NCI-H774 (cell line): ENCODE results near the gene PPL.
"Not testable (repeated sequence)": the region's sequence is repeated elsewhere in the genome, so short reads cannot be mapped to it uniquely, and the experiment has no call there.

Experiments used
- DNase-seq: peaks from one replicate; lab custom pipeline; 2025; lab: John Stamatoyannopoulos, UW

PPL gene

GRCh38 chr16:4957720-4958509 is 21.0 kb upstream of the PPL start, which contains the start of gene SEC14L5:
TSS of gene SEC14L5 (plus strand) at chr16:4958330. CDS start at chr16:4959324, 994 bp downstream.
- DNase-seq = peak; percentile 95

GRCh38 chr16:4957420-4957719 is 20.4 kb upstream of the PPL start:
- DNase-seq = no peak

DNA sequence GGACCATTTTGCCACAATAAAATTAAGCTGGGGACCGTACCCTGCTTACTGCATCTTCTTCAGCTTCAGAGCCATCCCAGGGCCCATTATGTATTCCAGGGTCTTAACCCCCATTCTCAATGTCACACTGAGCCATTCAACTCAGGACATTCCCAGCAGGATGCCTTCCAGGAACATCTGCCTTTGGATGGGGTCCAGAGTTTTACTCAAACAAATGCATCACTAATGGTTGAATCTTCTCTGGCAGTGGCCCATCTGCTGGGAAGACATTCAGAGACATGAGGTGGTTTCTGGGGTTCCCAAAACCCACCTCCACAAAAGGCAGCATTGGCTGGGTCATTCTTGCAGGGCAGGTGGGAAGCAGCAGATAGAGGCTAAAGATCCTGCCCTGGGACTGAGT is 17.8 kb upstream of the PPL start:
- DNase-seq = no peak

DNA sequence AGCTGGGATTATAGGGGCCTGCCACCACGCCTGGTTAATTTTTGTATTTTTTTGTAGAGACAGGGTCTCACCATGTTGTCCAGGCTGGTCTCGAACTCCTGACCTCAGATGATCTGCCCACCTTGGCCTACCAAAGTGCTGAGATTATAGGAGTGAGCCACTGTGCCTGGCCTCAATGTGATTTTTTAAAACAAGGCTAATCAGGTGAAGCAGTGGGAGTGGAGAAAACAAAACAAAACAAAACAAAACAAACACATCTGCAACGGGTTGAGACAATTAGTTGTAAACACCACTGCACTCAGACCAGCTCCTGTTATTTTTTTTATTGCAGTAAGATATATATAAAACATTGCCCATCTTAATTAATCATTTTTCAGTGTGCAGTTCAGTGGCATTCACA is 14.6 kb upstream of the PPL start:
- not testable (repeated sequence) for DNase-seq

DNA sequence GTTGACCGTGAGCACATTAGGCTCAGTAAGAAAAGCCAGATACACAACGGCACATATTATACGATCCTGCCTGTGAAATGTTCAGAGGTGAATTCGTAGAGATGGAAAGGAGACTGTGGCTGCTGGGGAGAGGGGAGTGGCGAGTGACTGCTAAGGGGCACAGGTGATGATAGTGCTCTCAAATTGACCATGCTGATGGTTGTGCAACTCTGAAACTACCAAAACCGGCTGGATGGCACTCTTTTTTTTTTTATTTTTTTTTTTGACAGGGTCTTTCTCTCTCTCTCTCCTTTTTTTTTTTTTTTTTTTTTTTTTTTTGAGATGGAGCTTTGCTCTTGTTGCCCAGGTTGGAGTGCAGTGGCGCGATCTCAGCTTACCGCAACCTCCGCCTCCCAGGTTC is 13.0 kb upstream of the PPL start:
- no peak for DNase-seq

GRCh38 chr16:4948903-4949766 is 12.2 kb upstream of the PPL start:
- DNase-seq = no peak

DNA sequence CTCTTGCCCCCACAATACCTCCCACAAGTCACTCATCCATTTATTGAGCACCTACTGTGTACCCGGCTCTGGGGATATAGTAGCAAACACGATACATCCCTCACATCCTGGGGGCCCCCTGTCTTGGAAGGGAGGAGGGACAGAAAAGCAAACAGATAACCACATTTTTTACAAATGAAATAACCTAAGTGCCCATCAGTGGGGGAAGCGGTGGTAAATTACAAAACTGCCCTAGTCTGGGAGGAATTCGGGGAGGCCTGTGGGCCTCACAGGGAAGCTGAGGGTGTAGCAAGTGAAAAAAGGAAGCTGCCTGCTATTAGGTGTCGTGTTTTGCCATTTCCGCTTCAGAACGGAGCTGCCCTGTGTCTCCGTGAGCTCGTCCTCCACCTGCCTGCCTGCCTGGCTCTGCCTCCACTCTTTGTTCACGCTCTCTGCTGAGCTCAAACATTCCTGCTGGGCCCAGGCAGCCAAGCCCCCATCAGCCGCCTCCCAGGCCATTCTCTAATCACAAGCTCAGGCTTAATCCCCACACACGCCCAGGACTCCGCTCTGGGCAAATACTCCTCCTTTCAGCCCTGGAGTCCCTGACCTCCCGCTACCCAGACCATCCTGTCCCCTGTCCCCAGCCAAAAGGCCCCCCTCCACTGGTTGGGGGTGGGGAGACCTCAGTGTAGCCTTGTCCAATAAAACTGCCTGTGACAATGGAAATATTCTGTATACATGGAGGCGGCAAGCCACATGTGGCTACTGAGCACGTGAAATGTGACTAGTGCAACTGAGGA is 11.0 kb upstream of the PPL start:
- DNase-seq = peak; percentile 54

- no peak for DNase-seq
Measured at GRCh38 chr16:4946917-4947316, 10.0 kb upstream of the PPL start.

DNA sequence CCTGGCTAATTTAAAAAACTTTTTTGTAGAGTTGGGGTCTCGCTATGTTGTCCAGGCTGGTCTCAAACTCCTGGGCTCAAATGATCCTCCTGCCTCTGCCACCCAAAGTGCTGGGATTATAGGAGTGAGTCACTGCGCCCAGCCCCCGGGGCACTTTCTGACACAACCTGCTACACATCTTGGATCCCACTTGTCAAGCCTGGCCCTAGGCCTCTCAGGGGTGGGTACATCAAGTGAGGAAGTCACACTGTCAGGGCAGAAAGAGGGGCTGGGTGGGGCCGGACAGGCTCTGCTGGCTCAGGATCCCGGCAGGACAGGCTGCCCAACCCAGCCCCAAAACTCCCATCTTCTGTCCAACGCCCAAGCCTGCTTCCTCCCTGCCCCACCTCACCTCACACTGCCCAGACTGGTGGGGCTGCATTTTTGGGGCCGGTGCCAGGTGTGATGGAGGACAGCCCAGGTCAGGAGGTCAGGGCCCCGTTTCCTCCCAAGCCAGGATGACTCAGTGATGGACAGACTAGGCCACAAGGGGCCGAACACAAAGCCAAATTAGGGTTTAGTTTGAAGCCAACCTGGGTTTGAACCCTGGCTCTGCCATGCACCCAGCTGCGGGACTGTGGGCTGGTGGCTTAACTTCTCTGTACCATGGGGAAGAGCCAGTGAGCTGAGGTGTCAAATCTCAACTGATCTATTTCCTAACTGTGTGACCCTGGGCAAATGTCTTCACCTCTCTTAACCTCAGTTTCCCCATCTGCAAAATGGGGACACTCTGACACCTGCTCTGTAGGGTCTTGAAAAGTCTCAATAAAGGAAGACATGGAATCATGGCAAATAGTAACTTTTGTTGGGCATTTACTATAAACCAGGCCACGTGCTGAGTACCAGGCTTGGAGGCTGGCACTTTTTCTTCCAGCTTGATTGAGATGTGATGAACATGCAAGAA is 8.9 kb upstream of the PPL start:
- no peak for DNase-seq

GRCh38 chr16:4944333-4945281 is 7.7 kb upstream of the PPL start:
- DNase-seq = peak; percentile 69

DNA sequence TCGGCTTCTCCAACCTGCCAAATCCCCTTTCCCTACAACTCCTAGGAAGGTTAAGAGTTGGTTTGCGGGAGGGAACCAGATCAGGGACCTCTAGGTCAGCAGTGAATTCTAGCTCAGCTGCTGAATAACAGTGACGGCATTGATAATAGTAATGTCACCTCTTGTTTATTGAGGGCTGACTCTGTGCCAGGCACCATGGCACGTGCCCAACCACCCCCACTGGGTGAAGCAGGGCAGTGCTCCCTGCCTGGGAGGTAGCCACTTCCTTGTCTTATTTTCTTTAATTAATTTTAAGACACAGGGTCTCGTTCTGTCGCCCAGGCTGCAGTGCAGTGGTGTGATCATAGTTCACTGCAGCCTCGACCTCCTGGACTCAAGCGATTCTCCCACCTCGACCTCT is 5.5 kb upstream of the PPL start:
- DNase-seq = no peak

DNA sequence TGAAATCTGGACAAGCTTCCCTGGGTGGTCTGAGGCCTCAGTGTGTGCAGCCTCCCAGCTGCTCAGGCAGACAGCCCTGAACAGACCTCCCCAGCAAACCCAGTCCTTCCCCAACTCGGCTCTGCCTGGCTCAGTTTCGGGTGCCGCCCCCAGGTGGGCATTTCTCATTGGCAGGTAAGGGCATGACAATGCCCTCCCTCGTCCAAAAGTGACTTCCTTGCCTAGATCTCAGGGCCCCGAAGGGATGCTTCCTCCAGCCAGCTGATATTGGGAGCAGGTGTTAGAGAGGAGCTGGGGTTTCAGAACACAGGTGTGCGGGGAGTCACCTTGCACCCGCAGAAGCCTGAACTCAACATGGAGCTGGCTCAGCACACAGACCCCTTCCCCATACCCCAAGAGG is 3.8 kb upstream of the PPL start:
- DNase-seq = no peak

- no peak for DNase-seq
Measured at GRCh38 chr16:4938683-4939030, 1.7 kb upstream of the PPL start.

GRCh38 chr16:4937782-4938682 is 1.1 kb upstream of the PPL start:
- no peak for DNase-seq

- peak; percentile 26 for DNase-seq
Measured at GRCh38 chr16:4936181-4936990, 562 bp downstream of the PPL start.

DNA sequence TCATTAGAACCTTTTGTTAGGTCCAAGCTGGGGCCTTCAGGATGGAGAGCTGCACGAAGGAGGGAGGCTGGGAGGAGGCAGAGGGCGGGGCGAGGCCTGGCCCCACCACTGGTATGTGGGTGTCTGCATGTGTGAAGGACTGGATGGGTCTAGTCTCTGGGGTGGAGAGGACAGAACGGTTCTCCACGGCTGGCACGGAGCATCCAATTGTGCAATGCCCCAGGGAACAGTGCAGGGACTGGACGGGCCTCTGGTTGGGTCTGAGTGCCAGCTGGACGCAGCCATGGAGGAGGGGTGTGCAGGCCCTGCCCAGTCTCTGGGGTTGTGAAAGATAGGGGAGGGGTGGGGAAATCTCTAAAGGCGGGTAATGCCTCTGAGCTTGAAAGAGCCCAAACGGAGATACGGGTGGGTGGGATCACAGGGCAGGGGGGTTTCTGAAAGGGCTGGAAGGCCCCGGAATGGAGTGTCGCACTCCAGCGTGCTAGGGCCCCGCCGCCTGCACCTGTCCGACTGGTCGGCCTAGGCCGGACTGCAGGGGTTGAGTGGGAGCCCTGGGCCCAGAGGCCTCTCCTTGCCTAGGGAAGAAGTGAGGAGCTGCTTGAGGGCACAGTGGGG is 1.6 kb downstream of the PPL start:
- DNase-seq = no peak

DNA sequence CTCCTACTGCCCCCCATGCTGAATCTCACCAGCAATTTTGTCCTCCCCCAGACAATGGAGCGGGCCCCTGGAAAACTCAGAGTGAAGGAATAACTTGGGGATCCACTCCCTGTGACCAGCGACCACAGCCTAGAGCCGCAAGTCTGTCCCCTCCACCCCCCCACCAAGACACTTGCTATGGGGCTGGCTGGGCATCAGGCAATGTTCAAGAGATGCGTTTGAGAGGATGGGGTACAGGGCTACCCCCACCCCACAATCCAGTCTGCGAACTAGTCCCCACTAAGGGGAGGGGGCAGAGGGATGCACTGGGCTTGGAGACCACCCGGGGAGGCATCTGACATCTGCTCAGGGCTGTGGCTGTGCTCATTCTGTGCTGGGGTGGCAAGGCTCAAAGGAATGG is 2.4 kb downstream of the PPL start:
- no peak for DNase-seq

DNA sequence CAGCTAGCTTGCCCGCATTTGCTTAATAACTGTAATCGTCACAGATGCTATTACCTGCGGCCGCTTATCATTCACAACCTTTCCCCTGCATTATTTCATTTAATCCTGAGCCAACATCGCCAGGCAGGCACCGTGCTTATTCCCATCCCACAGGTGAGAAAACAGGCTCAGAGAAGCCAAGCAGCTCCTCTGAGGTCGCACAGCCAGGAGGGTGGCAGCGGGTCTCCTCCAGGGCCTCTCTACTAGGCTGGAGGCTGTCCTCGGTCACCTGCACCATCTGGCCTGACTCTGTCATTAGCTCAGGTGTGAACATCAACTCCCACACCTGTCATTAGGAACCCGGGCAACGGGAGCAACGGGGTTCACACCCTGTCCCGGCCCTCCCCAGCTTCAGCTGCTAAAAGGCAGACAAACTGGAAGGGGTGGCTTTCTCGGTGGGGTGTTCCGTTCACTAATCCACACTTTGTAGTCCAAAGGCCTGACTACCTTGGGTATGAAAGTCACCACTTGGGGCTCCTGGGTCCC is 3.0 kb downstream of the PPL start:
- DNase-seq = no peak
